ENCODE results near the gene PUS1. TPM values are rescaled to one million over a fixed set of nuclear protein-coding genes. Genes with fewer than 3 reads are reported as not detected.

The PUS1 gene
- total and polyA plus RNA-seq, 9 of the 15 experiments (the other 6 are each of a cell fraction or from before 2014, with no cell fraction given) = 1.9 to 90.8 (median 30.0) TPM

DNA sequence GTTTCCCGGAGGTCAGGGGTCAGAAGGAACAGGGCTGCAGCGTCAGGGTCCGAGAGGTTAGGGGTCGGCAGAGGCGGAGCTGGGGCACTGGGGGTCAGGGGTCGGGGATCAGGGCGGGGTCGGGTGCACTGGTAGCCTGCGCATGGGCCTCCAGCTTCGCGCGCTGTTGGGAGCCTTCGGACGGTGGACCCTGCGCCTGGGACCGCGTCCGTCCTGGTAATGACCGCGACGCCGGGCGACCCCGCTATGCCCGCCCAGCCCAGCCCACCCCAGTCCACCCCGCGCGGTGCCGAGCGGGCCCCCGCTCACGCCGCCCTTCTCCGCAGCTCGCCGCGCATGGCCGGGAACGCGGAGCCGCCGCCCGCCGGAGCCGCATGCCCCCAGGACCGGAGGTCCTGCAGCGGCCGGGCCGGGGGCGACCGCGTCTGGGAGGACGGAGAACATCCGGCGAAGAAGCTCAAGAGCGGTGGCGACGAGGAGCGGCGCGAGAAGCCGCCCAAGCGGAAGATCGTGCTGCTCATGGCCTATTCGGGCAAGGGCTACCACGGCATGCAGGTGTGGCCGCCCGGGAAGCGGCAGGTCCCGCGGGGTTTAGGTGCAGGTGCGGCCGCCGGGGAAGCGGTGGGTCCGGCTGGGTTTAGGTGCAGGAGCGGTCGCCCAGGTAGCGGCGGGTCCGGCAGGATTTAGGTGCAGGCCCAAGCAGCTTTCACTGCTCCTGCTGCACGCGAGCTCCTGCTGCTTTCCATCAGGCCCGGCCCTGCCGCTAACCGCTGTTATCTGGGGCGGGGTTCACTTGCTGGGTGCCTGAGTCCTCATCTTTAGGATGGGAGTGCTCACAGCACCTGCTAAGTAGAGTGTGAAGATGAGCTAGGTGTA, 743 bp downstream of the PUS1 start (continued):
- TF ChIP-seq SAFB2 (IDR thresholded peaks at IDR 0.05; ENCODE audit: borderline replicate concordance, low read depth, low read length, severe bottlenecking) (no peak), ZNF23 (CRISPR knock-in tag; IDR thresholded peaks at IDR 0.05) (no peak), DPF2 (IDR thresholded peaks at IDR 0.05) (no peak), ZNF780A (CRISPR knock-in tag; IDR thresholded peaks at IDR 0.05) (no peak), BCL6 (CRISPR knock-in tag; IDR thresholded peaks at IDR 0.05) (no peak), SETDB1 (IDR thresholded peaks at IDR 0.05; ENCODE audit: low read length) (no peak), NR1H2 (CRISPR knock-in tag; IDR thresholded peaks at IDR 0.05) (0 out of 2 replicates have a peak, but pooled peaks have one; percentile 53), ETS2 (tag; IDR thresholded peaks at IDR 0.05; ENCODE audit: borderline replicate concordance, poor library complexity, severe bottlenecking) (no peak), MECOM (CRISPR knock-in tag; IDR thresholded peaks at IDR 0.05) (no peak), FOXJ3 (CRISPR knock-in tag; IDR thresholded peaks at IDR 0.05) (no peak), ZNF668 (CRISPR knock-in tag; IDR thresholded peaks at IDR 0.05) (no peak), DNMT1 (IDR thresholded peaks at IDR 0.05) (no peak), PTRF (tag; IDR thresholded peaks at IDR 0.05) (no peak), IRF2 (CRISPR knock-in tag; IDR thresholded peaks at IDR 0.05) (no peak), RBM22 (IDR thresholded peaks at IDR 0.05; ENCODE audit: low read depth, low read length, poor library complexity, severe bottlenecking) (no peak), SMAD1 (IDR thresholded peaks at IDR 0.05; ENCODE audit: low read depth, low read length, partially characterized antibody) (no peak), POU5F1 (IDR thresholded peaks at IDR 0.05; ENCODE audit: borderline replicate concordance, low read depth, low read length, partially characterized antibody) (no peak), CHD2 (IDR thresholded peaks at IDR 0.05; ENCODE audit: low read depth, low read length) (no peak), CHD4 (IDR thresholded peaks at IDR 0.05; ENCODE audit: insufficient read depth, insufficient replicate concordance, low read depth, low read length, poor library complexity, severe bottlenecking) (no peak), NRF1 (conservative IDR thresholded peaks at IDR 0.05 in 1 of 2, IDR thresholded peaks at IDR 0.05 in 1 of 2) (peak in 1 of 2 experiments; percentile 17; a peak in 2 of 4 replicates), PHF20 (IDR thresholded peaks at IDR 0.05; ENCODE audit: partially characterized antibody) (no peak), NFYB (IDR thresholded peaks at IDR 0.05; ENCODE audit: extremely low read depth, insufficient read length) (no peak)
- TF ChIP-seq, protein P1, sequence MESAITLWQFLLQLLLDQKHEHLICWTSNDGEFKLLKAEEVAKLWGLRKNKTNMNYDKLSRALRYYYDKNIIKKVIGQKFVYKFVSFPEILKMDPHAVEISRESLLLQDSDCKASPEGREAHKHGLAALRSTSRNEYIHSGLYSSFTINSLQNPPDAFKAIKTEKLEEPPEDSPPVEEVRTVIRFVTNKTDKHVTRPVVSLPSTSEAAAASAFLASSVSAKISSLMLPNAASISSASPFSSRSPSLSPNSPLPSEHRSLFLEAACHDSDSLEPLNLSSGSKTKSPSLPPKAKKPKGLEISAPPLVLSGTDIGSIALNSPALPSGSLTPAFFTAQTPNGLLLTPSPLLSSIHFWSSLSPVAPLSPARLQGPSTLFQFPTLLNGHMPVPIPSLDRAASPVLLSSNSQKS (CRISPR knock-in tag; IDR thresholded peaks at IDR 0.05) = no peak
- TF ChIP-seq, protein P2, sequence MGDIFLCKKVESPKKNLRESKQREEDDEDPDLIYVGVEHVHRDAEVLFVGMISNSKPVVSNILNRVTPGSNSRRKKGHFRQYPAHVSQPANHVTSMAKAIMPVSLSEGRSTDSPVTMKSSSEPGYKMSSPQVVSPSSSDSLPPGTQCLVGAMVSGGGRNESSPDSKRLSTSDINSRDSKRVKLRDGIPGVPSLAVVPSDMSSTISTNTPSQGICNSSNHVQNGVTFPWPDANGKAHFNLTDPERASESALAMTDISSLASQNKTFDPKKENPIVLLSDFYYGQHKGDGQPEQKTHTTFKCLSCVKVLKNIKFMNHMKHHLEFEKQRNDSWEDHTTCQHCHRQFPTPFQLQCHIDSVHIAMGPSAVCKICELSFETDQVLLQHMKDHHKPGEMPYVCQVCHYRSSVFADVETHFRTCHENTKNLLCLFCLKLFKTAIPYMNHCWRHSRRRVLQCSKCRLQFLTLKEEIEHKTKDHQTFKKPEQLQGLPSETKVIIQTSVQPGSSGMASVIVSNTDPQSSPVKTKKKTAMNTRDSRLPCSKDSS (IDR thresholded peaks at IDR 0.05; ENCODE audit: low read depth, partially characterized antibody) = no peak
- TF ChIP-seq, protein P3, sequence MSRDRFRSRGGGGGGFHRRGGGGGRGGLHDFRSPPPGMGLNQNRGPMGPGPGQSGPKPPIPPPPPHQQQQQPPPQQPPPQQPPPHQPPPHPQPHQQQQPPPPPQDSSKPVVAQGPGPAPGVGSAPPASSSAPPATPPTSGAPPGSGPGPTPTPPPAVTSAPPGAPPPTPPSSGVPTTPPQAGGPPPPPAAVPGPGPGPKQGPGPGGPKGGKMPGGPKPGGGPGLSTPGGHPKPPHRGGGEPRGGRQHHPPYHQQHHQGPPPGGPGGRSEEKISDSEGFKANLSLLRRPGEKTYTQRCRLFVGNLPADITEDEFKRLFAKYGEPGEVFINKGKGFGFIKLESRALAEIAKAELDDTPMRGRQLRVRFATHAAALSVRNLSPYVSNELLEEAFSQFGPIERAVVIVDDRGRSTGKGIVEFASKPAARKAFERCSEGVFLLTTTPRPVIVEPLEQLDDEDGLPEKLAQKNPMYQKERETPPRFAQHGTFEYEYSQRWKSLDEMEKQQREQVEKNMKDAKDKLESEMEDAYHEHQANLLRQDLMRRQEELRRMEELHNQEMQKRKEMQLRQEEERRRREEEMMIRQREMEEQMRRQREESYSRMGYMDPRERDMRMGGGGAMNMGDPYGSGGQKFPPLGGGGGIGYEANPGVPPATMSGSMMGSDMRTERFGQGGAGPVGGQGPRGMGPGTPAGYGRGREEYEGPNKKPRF (IDR thresholded peaks at IDR 0.05; ENCODE audit: low read depth, low read length) = no peak
